Stimulated activated CD4-positive, alpha-beta T cell treated with anti-CD3 and anti-CD28 coated beads, Interleukin-12 subunit alpha, Interleukin-12 subunit beta, amount 100 ng/mL, for 4 hours (primary cell): Measurements from ENCODE around the gene OLFM3.

ENCODE experiments used
- DNase-seq: peaks from one replicate; pipeline ENCODE4 v3.0.0-alpha.2; 2020

The OLFM3 gene

GRCh38 chr1:101943237-101943636 is 53.5 kb downstream of the OLFM3 start:
- DNase-seq, result no peak

GRCh38 chr1:101942516-101943193 is 54.1 kb downstream of the OLFM3 start:
- DNase-seq, result no peak

GRCh38 chr1:101938681-101939080 is 58.0 kb downstream of the OLFM3 start:
- no peak for DNase-seq

- DNase-seq, result no peak
Measured at GRCh38 chr1:101929343-101929742, 67.4 kb downstream of the OLFM3 start.

- no peak for DNase-seq
Measured at GRCh38 chr1:101928829-101929228, 67.9 kb downstream of the OLFM3 start.

- no peak for DNase-seq
Measured at GRCh38 chr1:101924700-101925099, 72.0 kb downstream of the OLFM3 start.

- no peak for DNase-seq
Measured at GRCh38 chr1:101920577-101920976, 76.1 kb downstream of the OLFM3 start.

- DNase-seq, result no peak
Measured at GRCh38 chr1:101918277-101918676, 78.4 kb downstream of the OLFM3 start.

- no peak for DNase-seq
Measured at GRCh38 chr1:101915597-101915996, 81.1 kb downstream of the OLFM3 start.

GRCh38 chr1:101914473-101915242 is 82.1 kb downstream of the OLFM3 start:
- no peak for DNase-seq

- DNase-seq, result no peak
Measured at GRCh38 chr1:101911894-101912293, 84.8 kb downstream of the OLFM3 start.

- no peak for DNase-seq
Measured at GRCh38 chr1:101908980-101909379, 87.7 kb downstream of the OLFM3 start.

- DNase-seq, result no peak
Measured at GRCh38 chr1:101907264-101907663, 89.5 kb downstream of the OLFM3 start.

GRCh38 chr1:101905283-101905835 is 91.4 kb downstream of the OLFM3 start:
- no peak for DNase-seq

GRCh38 chr1:101902199-101902598 is 94.5 kb downstream of the OLFM3 start:
- no peak for DNase-seq

GRCh38 chr1:101898137-101898536 is 98.6 kb downstream of the OLFM3 start:
- DNase-seq, result no peak

- no peak for DNase-seq
Measured at GRCh38 chr1:101884621-101885020, 112.1 kb downstream of the OLFM3 start.

- no peak for DNase-seq
Measured at GRCh38 chr1:101875891-101876290, 120.8 kb downstream of the OLFM3 start.

- no peak for DNase-seq
Measured at GRCh38 chr1:101873672-101874071, 123.1 kb downstream of the OLFM3 start.

- no peak for DNase-seq
Measured at GRCh38 chr1:101859941-101860340, 136.8 kb downstream of the OLFM3 start.

GRCh38 chr1:101854271-101854670 is 142.5 kb downstream of the OLFM3 start:
- DNase-seq, result no peak

- DNase-seq, result no peak
Measured at GRCh38 chr1:101852936-101853335, 143.8 kb downstream of the OLFM3 start.

GRCh38 chr1:101849356-101849755 is 147.4 kb downstream of the OLFM3 start:
- DNase-seq, result no peak

GRCh38 chr1:101847626-101848025 is 149.1 kb downstream of the OLFM3 start:
- DNase-seq, result no peak
